ENCODE results near the gene ROPN1B.

DNA sequence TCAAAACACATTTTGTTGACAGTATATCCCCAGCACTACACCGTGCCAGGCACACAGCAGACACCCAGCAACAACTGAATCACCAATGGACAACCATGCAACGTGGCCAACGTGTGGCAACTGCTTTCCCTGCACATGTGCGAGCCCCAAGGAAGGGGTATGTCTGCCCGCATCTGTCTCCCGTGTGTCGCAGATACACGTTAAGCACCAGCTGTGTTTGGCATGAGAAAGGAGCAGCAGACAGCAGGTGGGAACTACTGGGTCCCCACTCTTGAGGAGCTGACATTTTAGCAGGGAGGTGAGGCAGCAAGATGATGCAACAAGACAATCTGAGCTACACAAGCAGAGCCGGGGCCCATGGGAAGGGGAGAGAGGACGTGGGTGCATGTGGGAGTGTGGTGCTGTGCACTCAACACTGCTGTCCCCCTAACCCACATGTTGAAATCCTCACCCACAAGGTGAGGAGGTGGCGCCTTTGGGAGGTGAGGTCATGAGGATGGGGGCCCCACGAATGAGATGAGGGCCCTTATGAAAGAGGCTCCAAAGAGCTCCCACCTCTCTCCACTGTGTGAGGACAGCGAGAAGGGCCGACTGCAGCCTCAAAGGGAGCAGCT lies 56.2 kb downstream of the ROPN1B start:
- TF ChIP-seq, protein P1, sequence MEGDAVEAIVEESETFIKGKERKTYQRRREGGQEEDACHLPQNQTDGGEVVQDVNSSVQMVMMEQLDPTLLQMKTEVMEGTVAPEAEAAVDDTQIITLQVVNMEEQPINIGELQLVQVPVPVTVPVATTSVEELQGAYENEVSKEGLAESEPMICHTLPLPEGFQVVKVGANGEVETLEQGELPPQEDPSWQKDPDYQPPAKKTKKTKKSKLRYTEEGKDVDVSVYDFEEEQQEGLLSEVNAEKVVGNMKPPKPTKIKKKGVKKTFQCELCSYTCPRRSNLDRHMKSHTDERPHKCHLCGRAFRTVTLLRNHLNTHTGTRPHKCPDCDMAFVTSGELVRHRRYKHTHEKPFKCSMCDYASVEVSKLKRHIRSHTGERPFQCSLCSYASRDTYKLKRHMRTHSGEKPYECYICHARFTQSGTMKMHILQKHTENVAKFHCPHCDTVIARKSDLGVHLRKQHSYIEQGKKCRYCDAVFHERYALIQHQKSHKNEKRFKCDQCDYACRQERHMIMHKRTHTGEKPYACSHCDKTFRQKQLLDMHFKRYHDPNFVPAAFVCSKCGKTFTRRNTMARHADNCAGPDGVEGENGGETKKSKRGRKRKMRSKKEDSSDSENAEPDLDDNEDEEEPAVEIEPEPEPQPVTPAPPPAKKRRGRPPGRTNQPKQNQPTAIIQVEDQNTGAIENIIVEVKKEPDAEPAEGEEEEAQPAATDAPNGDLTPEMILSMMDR (conservative IDR thresholded peaks at IDR 0.05; ENCODE audit: low read depth, low read length) = no peak
- no peak for TF ChIP-seq EZH2 (IDR thresholded peaks at IDR 0.05; ENCODE audit: borderline replicate concordance, low read depth, low read length, poor library complexity, severe bottlenecking)
